Retinal pigment epithelial cell (primary cell): ENCODE results near the gene DNAH8.

Experiments
- DNase-seq: peaks from one replicate; pipeline ENCODE4 v3.0.0-alpha.2; 2010; ENCODE audit warnings: low read depth
- H3K4me3 ChIP-seq: 2 replicates; pipeline ENCODE4 v1.5.1; 2011; ENCODE audit warnings: mild to moderate bottlenecking, low read length, control low read depth, moderate library complexity
- TF ChIP-seq, protein P1 (sequence below): conservative IDR thresholded peaks from 2 replicates; pipeline ENCODE4 v1.5.1; 2011; ENCODE audit warnings: low read depth, low read length, control low read depth, inconsistent platforms

The DNAH8 gene

DNA sequence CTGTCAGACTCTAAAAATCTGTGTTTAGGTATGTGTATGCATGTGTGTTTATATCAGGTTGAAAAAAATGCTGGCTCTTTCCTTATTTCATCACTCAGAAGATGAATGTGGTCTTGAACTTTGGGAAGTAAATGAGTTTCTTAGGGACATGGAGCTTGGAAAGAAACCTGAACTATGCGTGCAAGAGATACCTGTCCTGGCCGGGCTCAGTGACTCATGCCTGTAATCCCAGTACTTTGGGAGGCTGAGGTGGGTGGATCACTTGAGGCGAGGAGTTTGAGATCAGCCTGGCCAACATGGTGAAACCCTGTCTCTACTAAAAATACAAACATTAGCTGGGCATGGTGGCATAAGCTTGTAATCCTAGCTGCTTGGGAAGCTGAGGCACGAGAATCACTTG, 329.1 kb downstream of the DNAH8 start:
- DNase-seq: no peak
- TF ChIP-seq, protein P1, sequence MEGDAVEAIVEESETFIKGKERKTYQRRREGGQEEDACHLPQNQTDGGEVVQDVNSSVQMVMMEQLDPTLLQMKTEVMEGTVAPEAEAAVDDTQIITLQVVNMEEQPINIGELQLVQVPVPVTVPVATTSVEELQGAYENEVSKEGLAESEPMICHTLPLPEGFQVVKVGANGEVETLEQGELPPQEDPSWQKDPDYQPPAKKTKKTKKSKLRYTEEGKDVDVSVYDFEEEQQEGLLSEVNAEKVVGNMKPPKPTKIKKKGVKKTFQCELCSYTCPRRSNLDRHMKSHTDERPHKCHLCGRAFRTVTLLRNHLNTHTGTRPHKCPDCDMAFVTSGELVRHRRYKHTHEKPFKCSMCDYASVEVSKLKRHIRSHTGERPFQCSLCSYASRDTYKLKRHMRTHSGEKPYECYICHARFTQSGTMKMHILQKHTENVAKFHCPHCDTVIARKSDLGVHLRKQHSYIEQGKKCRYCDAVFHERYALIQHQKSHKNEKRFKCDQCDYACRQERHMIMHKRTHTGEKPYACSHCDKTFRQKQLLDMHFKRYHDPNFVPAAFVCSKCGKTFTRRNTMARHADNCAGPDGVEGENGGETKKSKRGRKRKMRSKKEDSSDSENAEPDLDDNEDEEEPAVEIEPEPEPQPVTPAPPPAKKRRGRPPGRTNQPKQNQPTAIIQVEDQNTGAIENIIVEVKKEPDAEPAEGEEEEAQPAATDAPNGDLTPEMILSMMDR: no peak

DNA sequence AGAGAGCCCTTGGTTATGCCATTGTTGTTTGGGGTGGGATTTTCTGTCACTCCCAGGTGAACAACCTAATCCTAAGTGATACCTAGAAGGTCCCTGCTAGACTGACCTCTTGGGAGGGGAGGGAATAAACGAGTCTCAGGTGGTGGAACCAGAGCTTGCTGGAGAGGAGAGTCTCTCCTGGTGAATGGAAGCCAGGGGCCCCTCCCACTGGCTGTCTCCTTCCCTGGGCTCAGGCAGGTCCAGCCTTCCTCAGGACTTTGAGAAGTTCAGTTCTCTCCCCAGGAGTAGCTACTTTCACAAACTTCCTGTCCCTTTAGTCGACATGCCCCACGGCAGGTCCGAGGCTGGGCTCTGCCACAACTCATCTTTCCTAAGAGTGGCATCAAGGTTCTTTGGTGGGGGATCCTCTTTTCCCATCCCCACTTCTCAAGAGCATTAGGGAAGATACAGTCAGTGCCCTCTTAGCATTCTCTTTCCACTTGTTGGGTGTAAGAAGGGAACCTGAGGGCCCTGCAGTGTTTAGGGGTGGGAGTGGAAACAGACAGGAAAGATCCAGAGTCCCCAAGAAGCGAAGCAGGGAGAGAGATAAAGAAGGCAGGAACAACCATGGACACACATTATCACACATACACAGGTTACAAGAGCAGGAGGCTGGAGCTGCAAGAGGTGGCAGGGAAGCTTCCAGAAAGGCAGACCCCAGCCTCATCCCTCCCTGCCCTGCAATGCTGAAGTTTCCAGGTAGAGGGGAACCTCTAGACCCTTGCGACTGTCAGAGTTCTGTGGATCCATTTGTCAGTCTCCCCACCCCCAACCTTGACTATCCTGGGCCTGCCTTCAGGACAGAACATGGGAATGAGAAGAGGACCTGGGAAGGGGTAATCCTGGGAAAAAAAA, 332.6 kb downstream of the DNAH8 start:
- TF ChIP-seq, protein P1: no peak
- H3K4me3 ChIP-seq: no peak overlapping the region
- DNase-seq: no peak

More for the DNA sequence above, 329.1 kb downstream of the DNAH8 start:
- H3K4me3 ChIP-seq: no peak overlapping the region

DNA sequence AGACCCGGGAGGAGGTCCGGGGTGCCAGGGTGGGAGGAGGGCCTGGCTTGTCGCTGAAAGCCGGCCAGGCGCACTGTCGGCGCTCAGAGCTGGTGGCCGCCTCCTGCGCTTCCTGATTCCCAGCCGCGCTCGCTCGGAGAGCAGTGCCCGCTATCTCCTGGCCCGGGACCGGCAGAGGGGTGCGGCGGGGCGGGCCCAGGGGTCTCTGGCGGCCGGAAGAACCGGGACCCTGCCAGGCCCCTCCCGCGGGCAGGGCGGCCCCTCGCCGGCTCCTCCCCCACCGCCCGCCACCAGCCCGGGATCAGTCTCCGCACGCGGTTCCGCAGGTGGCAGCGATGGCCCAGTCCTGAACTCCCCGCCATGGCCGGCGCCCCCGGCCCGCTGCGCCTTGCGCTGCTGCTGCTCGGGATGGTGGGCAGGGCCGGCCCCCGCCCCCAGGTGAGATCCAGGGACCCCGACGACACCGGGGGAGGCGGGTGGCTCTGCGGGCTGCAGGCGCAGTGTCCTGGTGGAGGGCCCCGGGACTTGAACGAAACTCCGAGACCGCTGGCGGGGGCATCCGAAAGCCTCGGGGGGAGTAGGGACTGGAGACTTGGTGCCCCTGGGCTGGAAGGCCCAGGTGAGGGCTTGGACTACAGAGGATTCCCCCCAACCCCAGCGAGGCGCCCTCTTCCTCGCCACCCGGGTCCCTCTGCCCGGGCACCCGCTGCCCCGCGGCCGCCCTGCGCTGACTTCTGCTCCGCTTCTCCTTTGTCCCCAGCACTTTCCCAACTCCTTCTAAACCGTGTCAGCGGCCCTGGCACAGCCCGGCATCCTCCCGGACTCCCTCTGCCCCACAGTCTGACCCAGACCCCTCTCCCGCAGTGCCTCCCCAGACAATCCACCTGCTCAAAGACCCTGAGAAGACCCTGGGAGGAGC, 333.6 kb downstream of the DNAH8 start, which contains the start of gene GLP1R:
TSS of gene GLP1R (plus strand) at position 301 of the 919 bp plus-strand sequence. CDS start at position 361, 60 bp downstream.
- TF ChIP-seq, protein P1: no peak
- H3K4me3 ChIP-seq: no peak within 1 kb of the TSS
- no peak for DNase-seq

DNA sequence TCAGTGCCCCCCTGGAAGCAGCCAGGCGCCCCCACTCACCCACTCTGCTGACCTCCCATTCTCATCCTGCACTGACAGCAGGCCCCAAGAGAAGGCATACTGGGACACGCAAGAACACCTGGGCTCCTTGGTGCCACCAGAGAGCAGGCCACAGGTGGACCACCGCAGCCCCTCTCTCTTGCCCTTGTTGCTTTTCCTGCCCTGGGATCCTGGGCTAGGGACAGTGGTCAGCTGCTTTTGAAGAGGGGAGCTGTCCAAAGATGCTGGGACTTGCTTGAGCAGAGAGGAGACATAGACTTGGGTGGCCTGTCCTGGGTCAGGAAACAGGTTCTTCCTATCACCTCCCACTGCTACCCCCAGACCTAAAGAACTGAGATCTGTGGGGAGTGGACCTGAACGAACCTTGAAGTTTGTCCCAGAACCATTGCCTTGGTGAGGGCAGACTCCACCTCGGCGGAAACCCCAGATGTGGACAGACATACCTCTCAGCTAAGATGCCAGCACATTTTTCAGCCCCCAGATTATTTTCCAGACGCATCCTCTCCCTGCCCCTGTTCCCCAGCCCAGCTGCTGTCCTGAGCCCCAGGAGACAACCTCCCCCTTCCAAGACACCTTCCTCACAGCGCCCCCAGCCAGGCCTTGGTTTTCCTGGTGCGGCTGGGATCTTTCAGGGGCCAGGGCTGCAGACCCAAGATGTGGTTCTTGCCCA, 334.6 kb downstream of the DNAH8 start:
- DNase-seq: no peak
- TF ChIP-seq, protein P1: no peak
- no peak overlapping the region for H3K4me3 ChIP-seq

DNA sequence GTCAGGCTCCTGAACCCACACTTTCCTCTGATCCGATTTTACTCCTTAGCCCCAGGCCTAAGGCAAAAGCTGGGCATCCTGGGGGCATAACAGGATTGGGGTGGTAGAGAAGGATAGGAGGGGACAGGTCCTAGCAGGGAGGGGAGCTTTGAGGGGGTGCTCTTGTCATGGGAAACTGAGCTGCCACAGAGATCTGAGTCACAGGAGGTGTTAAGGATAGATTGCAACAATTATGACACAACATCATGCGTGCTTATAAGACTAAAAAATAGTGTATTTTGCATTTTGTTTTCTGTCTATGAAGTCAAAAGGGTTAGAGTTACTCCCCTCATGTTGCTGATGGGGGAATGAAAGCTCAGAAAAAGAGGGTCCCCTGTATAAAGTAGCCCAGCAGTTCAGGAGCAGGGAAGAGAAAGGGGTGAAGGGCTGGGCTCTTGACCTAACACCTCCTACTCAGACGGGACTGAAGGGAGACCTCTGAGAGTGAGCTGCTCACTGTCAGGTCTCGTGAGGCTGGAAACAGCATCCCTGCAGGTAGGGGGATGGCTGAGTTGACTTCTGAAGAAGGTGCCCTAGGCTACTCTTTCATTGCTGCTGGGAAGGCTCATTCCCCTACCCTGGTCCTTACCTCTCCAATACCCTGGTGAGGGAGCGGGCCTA, 335.5 kb downstream of the DNAH8 start:
- H3K4me3 ChIP-seq: no peak overlapping the region
- DNase-seq: no peak

More for the DNA sequence above, 335.5 kb downstream of the DNAH8 start:
- TF ChIP-seq, protein P1: no peak
